Ureter (tissue), 1 donor: Measurements from ENCODE around the gene NEUROD4. TPM values are rescaled to one million over a fixed set of nuclear protein-coding genes. Genes with fewer than 3 reads are reported as not detected.

Source experiments
- DNase-seq: peaks from one replicate; pipeline ENCODE4 v3.0.0-alpha.2; 2020; ENCODE audit warnings: low spot score
- total RNA-seq: library from RNA; stranded (reverse); gene quantifications from one replicate; pipeline ENCODE4 v1.2.4, GENCODE V29; 2023
- donor health status: DM: yes; HTN: yes; CAD: no.

NEUROD4 gene
- total RNA-seq, 1 donor from 2014 or later, result not detected

- DNase-seq, result no peak
These were observed 21.7 kb upstream of the NEUROD4 start for GRCh38 chr12:54997929-54998522.

GRCh38 chr12:54998958-54999510 lies 20.7 kb upstream of the NEUROD4 start:
- DNase-seq, result no peak

GRCh38 chr12:55001198-55001868 lies 18.4 kb upstream of the NEUROD4 start:
- DNase-seq, result no peak

- DNase-seq, result no peak
These were observed 17.4 kb upstream of the NEUROD4 start for GRCh38 chr12:55002355-55002754.

GRCh38 chr12:55008944-55009585 lies 10.7 kb upstream of the NEUROD4 start:
- no peak for DNase-seq

- DNase-seq, result no peak
These were observed 2.3 kb upstream of the NEUROD4 start for GRCh38 chr12:55017416-55017925.

GRCh38 chr12:55024575-55024974 lies 4.8 kb downstream of the NEUROD4 start:
- no peak for DNase-seq

GRCh38 chr12:55025508-55025907 lies 5.7 kb downstream of the NEUROD4 start:
- no peak for DNase-seq

- DNase-seq, result no peak
These were observed 14.4 kb downstream of the NEUROD4 start for GRCh38 chr12:55034218-55034617.

GRCh38 chr12:55036326-55037115 lies 16.7 kb downstream of the NEUROD4 start:
- DNase-seq, result no peak

- no peak for DNase-seq
These were observed 17.7 kb downstream of the NEUROD4 start for GRCh38 chr12:55037351-55037987.

GRCh38 chr12:55039395-55040354 lies 19.9 kb downstream of the NEUROD4 start:
- DNase-seq, result no peak

GRCh38 chr12:55041345-55042055 lies 21.7 kb downstream of the NEUROD4 start:
- no peak for DNase-seq

- DNase-seq, result no peak
These were observed 23.8 kb downstream of the NEUROD4 start for GRCh38 chr12:55043542-55043941.

GRCh38 chr12:55044135-55044534 lies 24.4 kb downstream of the NEUROD4 start:
- no peak for DNase-seq

GRCh38 chr12:55049676-55050075 lies 29.9 kb downstream of the NEUROD4 start:
- DNase-seq, result no peak

GRCh38 chr12:55051197-55051947 lies 31.6 kb downstream of the NEUROD4 start:
- DNase-seq, result no peak

GRCh38 chr12:55057481-55057880 lies 37.7 kb downstream of the NEUROD4 start:
- DNase-seq, result no peak

GRCh38 chr12:55058082-55058481 lies 38.3 kb downstream of the NEUROD4 start:
- DNase-seq, result no peak
